ENCODE results near the gene CDIP1. TPM values are rescaled to one million over a fixed set of nuclear protein-coding genes. Genes with fewer than 3 reads are reported as not detected.

CDIP1 gene
- total and polyA plus RNA-seq, 2 experiments from 2014 or later, result 39.2 to 57.6 TPM

- TF ChIP-seq EZH2phosphoT487 (IDR thresholded peaks at IDR 0.05; ENCODE audit: unreplicated experiment) (no peak), ETS1 (IDR thresholded peaks at IDR 0.05) (no peak), POLR2AphosphoS5 (IDR thresholded peaks at IDR 0.05; ENCODE audit: low read depth) (no peak), CTCF (conservative IDR thresholded peaks at IDR 0.05; ENCODE audit: low read depth in 2 of 2) (no peak), CREB1 (CRISPR knock-in tag; IDR thresholded peaks at IDR 0.05; ENCODE audit: low read depth) (no peak)
Measured at GRCh38 chr16:4488499-4488967, 50.0 kb downstream of the CDIP1 start (continued).

- Mint-ChIP-seq H3K4me1 (no peaks in the 10 kb centered on the region), H3K9me3 (peaks cover 2% of the 10 kb centered on the region; the same call in 1 of the 3 replicates), H3K27me3 (ENCODE audit: insufficient read depth, low read depth, poor library complexity) (no peaks in the 10 kb centered on the region), H3K4me3 (no peak overlapping the region), H3K27ac (no peak overlapping the region), H3K36me3 (ENCODE audit: low read depth) (peaks cover 8% of the 10 kb centered on the region)
- ATAC-seq (no peak), DNase-seq (ENCODE audit: low spot score) (no peak)
- no peaks in the 10 kb centered on the region for H3K36me3 ChIP-seq (ENCODE audit: insufficient read depth)
- 0 out of 2 replicates have a peak, but pooled peaks cover 3% of the 10 kb centered on the region for H3F3A ChIP-seq (replicated peaks; ENCODE audit: low read depth)
- no peak overlapping the region for H3K27ac ChIP-seq (ENCODE audit: low read depth)
- H3K9me2 ChIP-seq (ENCODE audit: insufficient read depth), result no peaks in the 10 kb centered on the region
- H3K27me3 ChIP-seq (ENCODE audit: insufficient read depth), result no peaks in the 10 kb centered on the region
- H3K4me3 ChIP-seq, result no peak overlapping the region
- no peak overlapping the region for H3K4me2 ChIP-seq
- H4K20me1 ChIP-seq (replicated peaks; ENCODE audit: insufficient read depth), result peaks cover 6% of the 10 kb centered on the region; the same call in 1 of the 2 replicates
- H2AFZ ChIP-seq, result no peak overlapping the region
- H3K79me2 ChIP-seq (replicated peaks; ENCODE audit: insufficient read depth), result peaks cover 7% of the 10 kb centered on the region; the same call in 1 of the 2 replicates
- H3K4me1 ChIP-seq (ENCODE audit: insufficient read depth), result no peaks in the 10 kb centered on the region
- TF ChIP-seq STAT1 (IDR thresholded peaks at IDR 0.05; ENCODE audit: unreplicated experiment) (no peak), ZNF462 (CRISPR knock-in tag; IDR thresholded peaks at IDR 0.05) (no peak), ZNF331 (CRISPR knock-in tag; IDR thresholded peaks at IDR 0.05; ENCODE audit: low read depth) (no peak), REST (IDR thresholded peaks at IDR 0.05; ENCODE audit: unreplicated experiment) (no peak), EZH2 (IDR thresholded peaks at IDR 0.05; ENCODE audit: low read depth, unreplicated experiment) (no peak)
Measured at GRCh38 chr16:4487955-4488498, 50.5 kb downstream of the CDIP1 start.
